ENCODE measurements around the gene MSANTD1.

DNA sequence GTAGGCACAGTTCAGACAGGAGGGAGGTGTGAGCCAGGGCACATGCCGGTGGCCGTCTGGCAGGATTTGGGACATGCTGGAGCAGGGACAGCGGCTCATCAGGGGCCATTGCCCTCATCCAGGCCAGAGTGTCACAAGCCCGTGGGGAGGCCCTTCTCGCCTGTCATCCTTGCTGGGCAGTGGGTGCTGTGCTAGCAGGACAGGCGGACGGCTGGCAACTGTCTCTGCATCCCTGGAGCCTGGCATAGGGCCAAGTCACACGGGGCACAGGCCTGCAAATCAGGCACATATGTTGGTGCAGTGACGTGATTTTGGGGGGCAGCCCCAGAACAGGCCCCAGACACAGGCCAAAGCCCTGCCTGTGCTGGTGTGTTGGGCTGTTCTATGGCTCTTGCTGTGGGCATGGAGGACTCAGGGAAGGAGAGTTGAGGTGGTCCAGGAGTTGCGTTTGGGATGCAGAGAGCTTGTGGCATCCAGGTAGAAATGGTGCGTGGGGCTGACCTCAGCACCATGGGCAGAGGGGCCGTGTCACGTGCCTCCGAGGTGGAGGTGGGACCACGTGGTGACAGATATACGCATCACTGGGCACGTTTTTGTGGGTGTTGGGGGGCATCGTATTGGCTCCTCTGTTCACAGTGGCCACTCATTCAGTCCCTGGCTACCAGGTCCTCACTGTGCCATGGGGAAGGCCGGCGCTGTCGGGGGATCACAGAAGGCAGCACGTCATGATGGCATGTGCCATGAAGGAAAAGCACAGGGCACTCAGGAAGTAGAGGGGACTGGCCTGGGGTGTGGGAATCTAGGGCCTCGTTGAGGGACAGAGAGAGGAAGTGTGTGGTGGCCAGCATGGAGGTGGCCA lies 14.6 kb upstream of the MSANTD1 start:
- TF ChIP-seq, protein P1, sequence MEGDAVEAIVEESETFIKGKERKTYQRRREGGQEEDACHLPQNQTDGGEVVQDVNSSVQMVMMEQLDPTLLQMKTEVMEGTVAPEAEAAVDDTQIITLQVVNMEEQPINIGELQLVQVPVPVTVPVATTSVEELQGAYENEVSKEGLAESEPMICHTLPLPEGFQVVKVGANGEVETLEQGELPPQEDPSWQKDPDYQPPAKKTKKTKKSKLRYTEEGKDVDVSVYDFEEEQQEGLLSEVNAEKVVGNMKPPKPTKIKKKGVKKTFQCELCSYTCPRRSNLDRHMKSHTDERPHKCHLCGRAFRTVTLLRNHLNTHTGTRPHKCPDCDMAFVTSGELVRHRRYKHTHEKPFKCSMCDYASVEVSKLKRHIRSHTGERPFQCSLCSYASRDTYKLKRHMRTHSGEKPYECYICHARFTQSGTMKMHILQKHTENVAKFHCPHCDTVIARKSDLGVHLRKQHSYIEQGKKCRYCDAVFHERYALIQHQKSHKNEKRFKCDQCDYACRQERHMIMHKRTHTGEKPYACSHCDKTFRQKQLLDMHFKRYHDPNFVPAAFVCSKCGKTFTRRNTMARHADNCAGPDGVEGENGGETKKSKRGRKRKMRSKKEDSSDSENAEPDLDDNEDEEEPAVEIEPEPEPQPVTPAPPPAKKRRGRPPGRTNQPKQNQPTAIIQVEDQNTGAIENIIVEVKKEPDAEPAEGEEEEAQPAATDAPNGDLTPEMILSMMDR (conservative IDR thresholded peaks at IDR 0.05; ENCODE audit: low read depth, low read length), result no peak
- no peak for TF ChIP-seq EZH2phosphoT487 (IDR thresholded peaks at IDR 0.05; ENCODE audit: borderline replicate concordance, low read length)

Measured in PC-3 (cell line).